K562 (cell line): ENCODE measurements around the gene GPR157. TPM values are rescaled to one million over a fixed set of nuclear protein-coding genes. Genes with fewer than 3 reads are reported as not detected.
"Not testable (repeated sequence)": the region's sequence is repeated elsewhere in the genome, so short reads cannot be mapped to it uniquely, and the experiment has no call there.

Experiments
- ATAC-seq: fragments of 200-7000 bp; cut with Tn5 transposase; 3 replicates; pipeline ENCODE4 v1.9.1; 2020; ENCODE audit warnings: moderate library complexity
- BruUV-seq: library from RNA; stranded (reverse); fragments of 400-500 nt; replicated peaks from 2 replicates; lab custom pipeline; 2021; lab: Mats Ljungman, UMichigan
- CTCF ChIA-PET: fragments of 300-600 bp; formaldehyde crosslinking; extraction: SDS; loops from one replicate; lab custom pipeline; 2021; ENCODE audit warnings: low intra/inter-chr PET ratio; lab: Yijun Ruan, JAX
- POLR2A ChIA-PET: fragments of 300-600, 350-650 bp; sonication (Branson Sonifier 250); formaldehyde crosslinking; extraction: SDS; loops from one replicate; lab custom pipeline; 2021; ENCODE audit warnings: antibody characterized with exemption, inconsistent platforms; lab: Yijun Ruan, JAX
- DNase-seq, 4 experiments: peaks; one replicate each; pipeline versions ENCODE4 v3.0.0 to v3.0.0-alpha.2; 2011 to 2018; ENCODE audit warnings: low spot score in 3 of 4, mixed read lengths in 3 of 4; ENCODE audit errors: extremely low read depth in 1 of 4
- FAIRE-seq: peaks from 2 replicates; lab custom pipeline; 2011; peaks lifted over from hg19 to GRCh38; lab: Jason Lieb, UNC
- H2AFZ ChIP-seq: 2 replicates; pipeline ENCODE4 v1.6.0; 2011; ENCODE audit warnings: low read depth, low read length, control low read depth, inconsistent platforms
- H3K27ac ChIP-seq: fragments of 200-600 bp; 3 replicates; pipeline ENCODE4 v1.8.0; 2011; ENCODE audit warnings: low read depth, mild to moderate bottlenecking, control low read depth, inconsistent platforms, low read length, moderate library complexity, mixed read lengths; ENCODE audit errors: extremely low read depth
- H3K27me3 ChIP-seq, 2 experiments: fragments of 300-600 bp in 1 of 2; 2 replicates in 1 of 2; 3 replicates in 1 of 2; pipeline versions ENCODE4 v1.6.0 to v1.8.0; 2011; ENCODE audit warnings: inconsistent platforms in 2 of 2, low read length in 2 of 2, mild to moderate bottlenecking in 1 of 2, mixed read lengths in 1 of 2, moderate library complexity in 1 of 2; ENCODE audit not compliant: control insufficient read depth in 2 of 2, insufficient read depth in 2 of 2
- H3K36me3 ChIP-seq: fragments of 300-600 bp; 3 replicates; pipeline ENCODE4 v1.8.0; 2011; ENCODE audit warnings: mild to moderate bottlenecking, low read length, inconsistent platforms; ENCODE audit not compliant: control insufficient read depth, insufficient read depth
- H3K4me1 ChIP-seq, 2 experiments: fragments of 200-600 bp in 1 of 2; replicated peaks in 1 of 2; 2 replicates in 1 of 2; 3 replicates in 1 of 2; pipeline versions ENCODE4 v1.5.1 to v1.8.0; 2011; ENCODE audit warnings: inconsistent platforms in 2 of 2, low read length in 2 of 2, mild to moderate bottlenecking in 1 of 2, mixed read lengths in 1 of 2, moderate library complexity in 1 of 2; ENCODE audit not compliant: control insufficient read depth in 2 of 2, insufficient read depth in 2 of 2
- H3K4me2 ChIP-seq: 2 replicates; pipeline ENCODE4 v1.6.1; 2011; ENCODE audit warnings: low read length, control low read depth, inconsistent platforms, mixed read lengths; ENCODE audit not compliant: insufficient read depth
- H3K4me3 ChIP-seq: fragments of 200-600 bp; sonication (generic), shearing (Covaris generic); 2 replicates; pipeline ENCODE4 v1.5.1; 2016; ENCODE audit warnings: control low read depth, inconsistent platforms
- H3K79me2 ChIP-seq: fragments of 200-600 bp; 3 replicates; pipeline ENCODE4 v1.8.0; 2011; ENCODE audit warnings: low read length, inconsistent platforms; ENCODE audit not compliant: control insufficient read depth, insufficient read depth
- H3K9ac ChIP-seq, 2 experiments: 2 replicates each; pipeline versions ENCODE4 v1.6.0 to v1.6.1; 2011; ENCODE audit warnings: low read depth in 2 of 2, low read length in 2 of 2, control low read depth in 1 of 2, inconsistent platforms in 1 of 2, mild to moderate bottlenecking in 1 of 2, mixed read lengths in 1 of 2; ENCODE audit not compliant: insufficient read depth in 1 of 2
- H3K9me1 ChIP-seq: one replicate; pipeline ENCODE4 v1.6.0; 2011; ENCODE audit warnings: inconsistent platforms, mild to moderate bottlenecking, low read length, moderate library complexity; ENCODE audit not compliant: control insufficient read depth, insufficient read depth
- H3K9me3 ChIP-seq: replicated peaks from 2 replicates; pipeline ENCODE4 v1.5.1; 2011; ENCODE audit warnings: low read depth, low read length, inconsistent platforms; ENCODE audit not compliant: control insufficient read depth, insufficient read depth
- H4K20me1 ChIP-seq: replicated peaks from 2 replicates; pipeline ENCODE4 v1.6.1; 2011; ENCODE audit warnings: low read length, inconsistent platforms, mixed read lengths; ENCODE audit not compliant: control insufficient read depth, insufficient read depth
- CBX3 ChIP-seq, 2 experiments: IDR thresholded peaks; 1 replicate in 1 of 2; 2 replicates in 1 of 2; pipeline ENCODE4 v1.6.1; 2012; ENCODE audit warnings: inconsistent platforms in 2 of 2, low read length in 2 of 2, borderline replicate concordance in 1 of 2, control low read depth in 1 of 2
- EZH2 ChIP-seq: IDR thresholded peaks from 2 replicates; pipeline ENCODE4 v1.6.1; 2012; ENCODE audit warnings: low read depth, mild to moderate bottlenecking, inconsistent platforms, low read length, borderline replicate concordance
- KAT7 ChIP-seq: sonication (generic); formaldehyde crosslinking; IDR thresholded peaks from 2 replicates; pipeline ENCODE4 v1.8.0; 2022; ENCODE audit warnings: missing genetic modification reagents, mild to moderate bottlenecking, borderline replicate concordance
- PRPF4 ChIP-seq: fragments of 200-400 bp; formaldehyde crosslinking; IDR thresholded peaks from one replicate; pipeline ENCODE4 v1.6.1; 2017; ENCODE audit warnings: low read length, low read depth, mild to moderate bottlenecking; ENCODE audit not compliant: insufficient read depth, poor library complexity, severe bottlenecking
- TEAD4 ChIP-seq, 2 experiments: sonication (generic) in 1 of 2; formaldehyde crosslinking in 1 of 2; IDR thresholded peaks; 2 replicates each; pipeline versions ENCODE4 v1.6.1 to v1.8.0; 2012 to 2022; ENCODE audit warnings: borderline replicate concordance in 1 of 2, inconsistent platforms in 1 of 2, low read length in 1 of 2, mild to moderate bottlenecking in 1 of 2, missing genetic modification reagents in 1 of 2
- TRIM28 ChIP-seq: fragments of 450-650 bp; IDR thresholded peaks from 2 replicates; pipeline ENCODE4 v1.6.1; 2017
- WGBS: fragments of 100-300 bp; shearing (Covaris generic); methylation state at CpG from one replicate; pipeline ENCODE4 v1.1.6; 2016; ENCODE audit warnings: low coverage, mixed read lengths; ENCODE audit not compliant: insufficient coverage; ENCODE audit errors: missing lambda C conversion rate; 5-methylcytosine and 5-hydroxymethylcytosine counted together
- in situ Hi-C: fragments of 300-500 bp; cut with MboI; formaldehyde crosslinking; loops from 4 replicates; pipeline ENCODE4 v1.15.0; 2018; ENCODE audit warnings: inconsistent platforms, mixed read lengths
- intact Hi-C: fragments of 100-400 bp; cut with micrococcal nuclease; formaldehyde crosslinking; loops from 2 replicates; pipeline ENCODE4 v1.14.2; 2022
- polyA plus RNA-seq, 8 experiments: library from polyadenylated mRNA; depleted of rRNA in 4 of 8; stranded (reverse) in 5 of 8; unstranded in 3 of 8; fragments of >200 nt; fragmentation: Nextera tagmentation in 2 of 8; fragmentation: Illumina TruSeq in 1 of 8; extraction: Ambion mirVana in 2 of 8; extraction: Trizol in 1 of 8; gene quantifications; 2 replicates each; pipeline versions ENCODE4 v1.2.1 to v1.2.3, GENCODE V29; 2011 to 2014; ENCODE audit warnings: inconsistent platforms in 1 of 8, missing spikeins in 1 of 8
- total RNA-seq, 7 experiments: library from RNA; depleted of rRNA in 6 of 7; stranded (reverse); fragments of >200 nt in 6 of 7; fragmentation: Illumina TruSeq in 2 of 7; extraction: Trizol in 2 of 7; gene quantifications; 2 replicates each; pipeline versions ENCODE4 v1.2.1 to v1.2.3, GENCODE V29; 2011 to 2021; ENCODE audit warnings: low replicate concordance in 1 of 7
- TF ChIP-seq, protein P1 (sequence below): fragments of 150-350 bp; IDR thresholded peaks from 2 replicates; pipeline ENCODE4 v1.6.1; 2014; ENCODE audit warnings: low read depth, mild to moderate bottlenecking, low read length, borderline replicate concordance
- TF ChIP-seq, protein P2 (sequence below), 2 experiments: fragments of 250-450 bp in 1 of 2; fragments of 450-650 bp in 1 of 2; sonication (Bioruptor Pico) in 1 of 2; IDR thresholded peaks; 2 replicates each; pipeline versions ENCODE4 v1.6.1 to v1.8.0; 2016 to 2021; ENCODE audit warnings: mild to moderate bottlenecking in 2 of 2, moderate library complexity in 2 of 2, missing compliant biosample characterization in 1 of 2, missing genetic modification characterization in 1 of 2
- TF ChIP-seq, protein P3 (sequence below): fragments of 250-450 bp; sonication (Bioruptor Pico); IDR thresholded peaks from 2 replicates; pipeline ENCODE4 v1.5.0; 2022; ENCODE audit warnings: mild to moderate bottlenecking

The GPR157 gene
- total and polyA plus RNA-seq, 9 of the 15 experiments (the other 6 are each of a cell fraction or from before 2014, with no cell fraction given), result 0.01 to 0.18 (median 0.04) TPM; not detected in 4

DNA sequence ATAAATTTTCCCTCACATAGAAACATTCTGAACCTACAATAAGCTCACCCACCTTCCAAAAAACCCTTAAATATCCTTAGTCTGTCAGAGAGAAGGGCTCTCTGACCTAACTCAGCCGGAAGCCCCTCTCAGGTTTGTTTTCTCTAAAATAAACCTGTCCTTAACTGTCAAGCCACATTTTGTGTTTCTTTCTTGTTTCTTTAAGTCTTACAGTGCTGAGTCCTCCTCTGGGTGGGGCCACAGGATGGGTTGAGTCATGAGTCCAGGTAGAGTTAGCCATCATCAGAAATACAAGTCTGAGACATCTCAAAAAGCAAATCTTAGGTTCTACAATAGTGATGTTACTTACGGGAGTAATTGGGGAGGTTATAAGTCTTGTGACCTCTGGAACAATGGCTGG is 33.1 kb downstream of the GPR157 start (continued):
- TF ChIP-seq, protein P1, sequence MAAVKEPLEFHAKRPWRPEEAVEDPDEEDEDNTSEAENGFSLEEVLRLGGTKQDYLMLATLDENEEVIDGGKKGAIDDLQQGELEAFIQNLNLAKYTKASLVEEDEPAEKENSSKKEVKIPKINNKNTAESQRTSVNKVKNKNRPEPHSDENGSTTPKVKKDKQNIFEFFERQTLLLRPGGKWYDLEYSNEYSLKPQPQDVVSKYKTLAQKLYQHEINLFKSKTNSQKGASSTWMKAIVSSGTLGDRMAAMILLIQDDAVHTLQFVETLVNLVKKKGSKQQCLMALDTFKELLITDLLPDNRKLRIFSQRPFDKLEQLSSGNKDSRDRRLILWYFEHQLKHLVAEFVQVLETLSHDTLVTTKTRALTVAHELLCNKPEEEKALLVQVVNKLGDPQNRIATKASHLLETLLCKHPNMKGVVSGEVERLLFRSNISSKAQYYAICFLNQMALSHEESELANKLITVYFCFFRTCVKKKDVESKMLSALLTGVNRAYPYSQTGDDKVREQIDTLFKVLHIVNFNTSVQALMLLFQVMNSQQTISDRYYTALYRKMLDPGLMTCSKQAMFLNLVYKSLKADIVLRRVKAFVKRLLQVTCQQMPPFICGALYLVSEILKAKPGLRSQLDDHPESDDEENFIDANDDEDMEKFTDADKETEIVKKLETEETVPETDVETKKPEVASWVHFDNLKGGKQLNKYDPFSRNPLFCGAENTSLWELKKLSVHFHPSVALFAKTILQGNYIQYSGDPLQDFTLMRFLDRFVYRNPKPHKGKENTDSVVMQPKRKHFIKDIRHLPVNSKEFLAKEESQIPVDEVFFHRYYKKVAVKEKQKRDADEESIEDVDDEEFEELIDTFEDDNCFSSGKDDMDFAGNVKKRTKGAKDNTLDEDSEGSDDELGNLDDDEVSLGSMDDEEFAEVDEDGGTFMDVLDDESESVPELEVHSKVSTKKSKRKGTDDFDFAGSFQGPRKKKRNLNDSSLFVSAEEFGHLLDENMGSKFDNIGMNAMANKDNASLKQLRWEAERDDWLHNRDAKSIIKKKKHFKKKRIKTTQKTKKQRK, result no peak
- TF ChIP-seq TEAD4 (IDR thresholded peaks at IDR 0.05; ENCODE audit: low read length), result no peak
- no peak for TF ChIP-seq TEAD4 (CRISPR knock-in tag; IDR thresholded peaks at IDR 0.05; ENCODE audit: borderline replicate concordance)
- TF ChIP-seq TRIM28, result peak; percentile 90
- TF ChIP-seq, protein P2, sequence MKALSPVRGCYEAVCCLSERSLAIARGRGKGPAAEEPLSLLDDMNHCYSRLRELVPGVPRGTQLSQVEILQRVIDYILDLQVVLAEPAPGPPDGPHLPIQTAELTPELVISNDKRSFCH (CRISPR knock-in tag; IDR thresholded peaks at IDR 0.05), result no peak
- TF ChIP-seq, protein P2 (tag; IDR thresholded peaks at IDR 0.05), result no peak
- 0 out of 3 replicates have a peak, but pooled peaks of 1 of the 2 experiments have one; percentile 34 for TF ChIP-seq CBX3 (IDR thresholded peaks at IDR 0.05; ENCODE audit: borderline replicate concordance in 1 of 2, low read length in 2 of 2)
- TF ChIP-seq, protein P3, sequence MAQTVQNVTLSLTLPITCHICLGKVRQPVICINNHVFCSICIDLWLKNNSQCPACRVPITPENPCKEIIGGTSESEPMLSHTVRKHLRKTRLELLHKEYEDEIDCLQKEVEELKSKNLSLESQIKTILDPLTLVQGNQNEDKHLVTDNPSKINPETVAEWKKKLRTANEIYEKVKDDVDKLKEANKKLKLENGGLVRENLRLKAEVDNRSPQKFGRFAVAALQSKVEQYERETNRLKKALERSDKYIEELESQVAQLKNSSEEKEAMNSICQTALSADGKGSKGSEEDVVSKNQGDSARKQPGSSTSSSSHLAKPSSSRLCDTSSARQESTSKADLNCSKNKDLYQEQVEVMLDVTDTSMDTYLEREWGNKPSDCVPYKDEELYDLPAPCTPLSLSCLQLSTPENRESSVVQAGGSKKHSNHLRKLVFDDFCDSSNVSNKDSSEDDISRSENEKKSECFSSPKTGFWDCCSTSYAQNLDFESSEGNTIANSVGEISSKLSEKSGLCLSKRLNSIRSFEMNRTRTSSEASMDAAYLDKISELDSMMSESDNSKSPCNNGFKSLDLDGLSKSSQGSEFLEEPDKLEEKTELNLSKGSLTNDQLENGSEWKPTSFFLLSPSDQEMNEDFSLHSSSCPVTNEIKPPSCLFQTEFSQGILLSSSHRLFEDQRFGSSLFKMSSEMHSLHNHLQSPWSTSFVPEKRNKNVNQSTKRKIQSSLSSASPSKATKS (CRISPR knock-in tag), result no peak
- TF ChIP-seq KAT7 (CRISPR knock-in tag), result no peak
- no peak for TF ChIP-seq EZH2
- TF ChIP-seq PRPF4, result no peak

DNA sequence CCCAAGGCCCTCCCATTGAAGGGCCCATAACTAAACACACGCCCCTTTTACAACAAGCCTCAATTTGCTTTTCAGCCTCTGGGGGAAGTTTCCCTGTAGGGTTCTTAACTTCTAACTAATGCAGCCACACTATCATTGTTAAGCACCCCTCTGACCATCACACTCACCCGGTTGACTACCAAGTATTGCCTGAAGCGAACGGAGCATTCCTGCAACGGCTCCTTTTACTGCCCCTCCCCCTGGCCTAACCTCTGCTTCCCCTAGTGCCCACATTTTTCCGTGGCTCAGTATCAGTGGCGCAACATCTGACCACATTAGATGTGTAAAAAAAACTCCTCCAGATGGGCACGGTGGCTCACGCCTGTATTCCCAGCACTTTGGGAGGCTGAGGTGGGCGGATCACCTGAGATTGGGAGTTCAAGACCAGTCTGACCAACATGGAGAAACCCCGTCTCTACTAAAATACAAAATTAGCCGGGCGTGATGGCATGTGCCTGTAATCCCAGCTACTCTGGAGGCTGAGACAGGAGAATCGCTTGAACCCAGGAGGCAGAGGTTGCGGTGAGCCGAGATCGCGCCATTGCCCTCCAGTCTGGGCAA is 34.8 kb downstream of the GPR157 start:
- H3K9me1 ChIP-seq, FAIRE-seq, BruUV-seq, intact Hi-C loops, H3K4me3 ChIP-seq, H3K9me3 ChIP-seq, H3K79me2 ChIP-seq, ATAC-seq, H3K4me1 ChIP-seq, DNase-seq, CTCF ChIA-PET, H2AFZ ChIP-seq, H4K20me1 ChIP-seq, H3K36me3 ChIP-seq, H3K4me2 ChIP-seq, H3K27ac ChIP-seq, in situ Hi-C loops, H3K9ac ChIP-seq: not testable (repeated sequence)
- POLR2A ChIA-PET, result interaction anchor here (0.6 kb wide), 1 partner anchor 69 kb away, joined by 3 read pairs; no protein-coding TSS in a partner anchor
- H3K27me3 ChIP-seq, result peaks cover 21 to 36% of the 10 kb centered on the region in 2 experiments; a peak in 3 of 5 replicates
- 1% methylated on average over 18 of the region's 18 CpGs for WGBS
